ENCODE data around the gene RNF167.

The RNF167 gene

DNA sequence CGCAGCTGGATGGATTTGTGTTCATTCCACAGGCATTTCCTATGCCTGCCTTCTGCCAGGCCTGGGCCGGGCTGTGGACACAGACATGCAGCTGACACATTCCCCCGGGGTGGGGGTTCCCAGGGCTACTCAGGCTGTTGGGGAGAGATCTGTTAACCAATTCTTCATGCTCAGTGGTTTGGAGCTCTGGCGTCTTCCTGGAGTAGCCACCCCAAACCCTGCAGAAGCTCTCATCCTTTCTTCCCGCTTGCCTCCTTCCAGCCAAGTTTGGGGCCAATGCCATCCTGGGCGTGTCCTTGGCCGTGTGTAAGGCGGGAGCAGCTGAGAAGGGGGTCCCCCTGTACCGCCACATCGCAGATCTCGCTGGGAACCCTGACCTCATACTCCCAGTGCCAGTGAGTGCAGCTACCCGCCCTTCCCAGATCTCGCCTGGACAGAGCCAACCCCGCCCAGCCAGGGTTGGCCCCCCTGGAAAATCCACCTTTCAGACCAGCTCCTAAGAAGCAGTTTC is 13.4 kb downstream of the RNF167 start:
- DNase-seq (ENCODE audit: low read depth) = no peak
- no peak overlapping the region for H3K4me3 ChIP-seq (ENCODE audit: control insufficient read depth, low read depth, low read length)
- TF ChIP-seq, protein P1, sequence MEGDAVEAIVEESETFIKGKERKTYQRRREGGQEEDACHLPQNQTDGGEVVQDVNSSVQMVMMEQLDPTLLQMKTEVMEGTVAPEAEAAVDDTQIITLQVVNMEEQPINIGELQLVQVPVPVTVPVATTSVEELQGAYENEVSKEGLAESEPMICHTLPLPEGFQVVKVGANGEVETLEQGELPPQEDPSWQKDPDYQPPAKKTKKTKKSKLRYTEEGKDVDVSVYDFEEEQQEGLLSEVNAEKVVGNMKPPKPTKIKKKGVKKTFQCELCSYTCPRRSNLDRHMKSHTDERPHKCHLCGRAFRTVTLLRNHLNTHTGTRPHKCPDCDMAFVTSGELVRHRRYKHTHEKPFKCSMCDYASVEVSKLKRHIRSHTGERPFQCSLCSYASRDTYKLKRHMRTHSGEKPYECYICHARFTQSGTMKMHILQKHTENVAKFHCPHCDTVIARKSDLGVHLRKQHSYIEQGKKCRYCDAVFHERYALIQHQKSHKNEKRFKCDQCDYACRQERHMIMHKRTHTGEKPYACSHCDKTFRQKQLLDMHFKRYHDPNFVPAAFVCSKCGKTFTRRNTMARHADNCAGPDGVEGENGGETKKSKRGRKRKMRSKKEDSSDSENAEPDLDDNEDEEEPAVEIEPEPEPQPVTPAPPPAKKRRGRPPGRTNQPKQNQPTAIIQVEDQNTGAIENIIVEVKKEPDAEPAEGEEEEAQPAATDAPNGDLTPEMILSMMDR (conservative IDR thresholded peaks at IDR 0.05; ENCODE audit: control insufficient read depth, insufficient read depth, low read depth, low read length) = no peak

DNA sequence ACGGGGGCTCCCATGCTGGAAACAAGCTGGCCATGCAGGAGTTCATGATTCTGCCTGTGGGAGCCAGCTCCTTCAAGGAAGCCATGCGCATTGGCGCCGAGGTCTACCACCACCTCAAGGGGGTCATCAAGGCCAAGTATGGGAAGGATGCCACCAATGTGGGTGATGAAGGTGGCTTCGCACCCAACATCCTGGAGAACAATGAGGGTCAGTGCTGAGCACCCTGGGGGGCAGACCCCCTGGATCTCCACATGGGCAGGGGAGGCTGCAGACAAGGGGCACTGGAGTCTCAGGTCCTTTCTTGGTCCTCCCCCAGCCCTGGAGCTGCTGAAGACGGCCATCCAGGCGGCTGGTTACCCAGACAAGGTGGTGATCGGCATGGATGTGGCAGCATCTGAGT is 15.0 kb downstream of the RNF167 start:
- H3K4me3 ChIP-seq (ENCODE audit: control insufficient read depth, low read depth, low read length) = no peak overlapping the region
- no peak for DNase-seq (ENCODE audit: low read depth)
- TF ChIP-seq, protein P1 (conservative IDR thresholded peaks at IDR 0.05; ENCODE audit: control insufficient read depth, insufficient read depth, low read depth, low read length) = no peak

DNA sequence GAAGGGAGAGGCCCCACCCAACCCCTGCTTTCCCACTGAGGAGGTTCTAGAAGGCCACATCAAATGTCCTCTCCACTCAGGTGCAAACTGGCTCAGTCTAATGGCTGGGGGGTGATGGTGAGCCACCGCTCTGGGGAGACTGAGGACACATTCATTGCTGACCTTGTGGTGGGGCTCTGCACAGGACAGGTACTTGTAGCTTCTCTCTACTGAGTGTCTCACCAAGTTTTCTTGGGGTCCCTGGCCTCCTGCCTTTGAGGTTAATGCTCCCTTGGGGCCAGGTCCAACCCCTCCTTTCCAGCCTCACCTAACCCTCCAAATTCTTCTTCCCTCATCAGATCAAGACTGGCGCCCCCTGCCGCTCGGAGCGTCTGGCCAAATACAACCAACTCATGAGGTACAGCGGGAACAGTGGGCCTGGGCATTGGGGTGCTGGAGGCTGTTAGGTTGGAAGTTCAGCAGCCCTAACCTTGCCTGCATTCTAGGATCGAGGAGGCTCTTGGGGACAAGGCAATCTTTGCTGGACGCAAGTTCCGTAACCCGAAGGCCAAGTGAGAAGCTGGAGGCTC is 16.5 kb downstream of the RNF167 start:
- no peak for DNase-seq (ENCODE audit: low read depth)

DNA sequence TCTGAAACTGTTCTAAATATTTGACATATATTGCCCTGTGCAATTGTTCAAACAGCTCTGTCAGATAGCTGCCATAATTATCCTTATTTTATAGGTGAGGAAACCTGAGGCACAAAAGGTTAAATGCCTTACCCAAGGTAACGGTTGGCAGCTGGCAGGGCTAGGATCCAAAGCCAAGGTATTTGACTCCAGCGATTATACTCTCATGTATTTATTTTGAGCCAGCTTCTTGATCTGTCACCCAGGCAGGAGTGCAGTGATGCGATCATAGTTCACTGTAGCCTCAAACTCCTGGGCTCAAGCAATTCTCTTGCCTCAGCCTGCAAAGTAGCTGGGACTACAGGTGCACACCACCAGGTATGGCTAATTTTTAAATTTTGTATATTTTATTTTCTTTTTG is 18.0 kb downstream of the RNF167 start:
- H3K4me3 ChIP-seq (ENCODE audit: control insufficient read depth, low read depth, low read length) = no peak overlapping the region
- TF ChIP-seq, protein P1 (conservative IDR thresholded peaks at IDR 0.05; ENCODE audit: control insufficient read depth, insufficient read depth, low read depth, low read length) = no peak
- no peak for DNase-seq (ENCODE audit: low read depth)

More for the DNA sequence above, 16.5 kb downstream of the RNF167 start:
- no peak overlapping the region for H3K4me3 ChIP-seq (ENCODE audit: control insufficient read depth, low read depth, low read length)
- TF ChIP-seq, protein P1 (conservative IDR thresholded peaks at IDR 0.05; ENCODE audit: control insufficient read depth, insufficient read depth, low read depth, low read length) = peak; percentile 33

DNA sequence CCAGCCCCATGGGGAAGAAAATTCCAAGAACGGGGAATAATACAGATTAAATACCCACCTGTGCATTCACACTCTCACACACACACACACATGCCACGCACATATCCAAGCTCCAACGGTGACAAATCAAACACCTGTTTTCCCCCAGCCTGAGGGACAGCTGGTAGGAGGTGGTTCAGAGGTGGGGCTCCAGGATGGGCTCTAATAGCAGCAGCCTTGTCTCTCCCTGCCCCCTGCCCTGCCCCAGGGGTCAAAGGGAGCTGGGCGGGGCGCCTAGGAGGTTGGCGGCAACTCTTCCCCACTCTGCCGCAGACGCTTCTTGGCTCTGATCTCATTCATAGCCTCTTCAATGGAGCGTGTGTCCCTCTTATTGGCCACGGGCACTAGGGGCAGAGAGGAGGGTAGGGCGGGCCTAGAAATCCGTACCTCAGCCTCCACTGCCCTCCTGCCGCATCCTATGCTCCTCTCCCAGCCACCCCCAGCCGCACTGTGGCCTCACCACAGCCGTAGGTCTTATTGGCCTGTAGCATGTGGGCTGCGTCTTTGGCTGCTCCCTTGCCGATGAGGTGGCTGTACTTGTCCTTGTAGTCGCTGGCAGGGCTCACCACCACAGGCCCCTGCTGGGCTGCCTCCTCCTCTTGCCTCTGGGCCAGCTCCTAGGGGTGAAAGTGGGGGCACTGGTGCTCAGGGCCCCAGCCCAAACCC is 19.3 kb downstream of the RNF167 start:
- TF ChIP-seq, protein P1 (conservative IDR thresholded peaks at IDR 0.05; ENCODE audit: control insufficient read depth, insufficient read depth, low read depth, low read length) = no peak
- DNase-seq (ENCODE audit: low read depth) = no peak
- H3K4me3 ChIP-seq (ENCODE audit: control insufficient read depth, low read depth, low read length) = no peak overlapping the region

DNA sequence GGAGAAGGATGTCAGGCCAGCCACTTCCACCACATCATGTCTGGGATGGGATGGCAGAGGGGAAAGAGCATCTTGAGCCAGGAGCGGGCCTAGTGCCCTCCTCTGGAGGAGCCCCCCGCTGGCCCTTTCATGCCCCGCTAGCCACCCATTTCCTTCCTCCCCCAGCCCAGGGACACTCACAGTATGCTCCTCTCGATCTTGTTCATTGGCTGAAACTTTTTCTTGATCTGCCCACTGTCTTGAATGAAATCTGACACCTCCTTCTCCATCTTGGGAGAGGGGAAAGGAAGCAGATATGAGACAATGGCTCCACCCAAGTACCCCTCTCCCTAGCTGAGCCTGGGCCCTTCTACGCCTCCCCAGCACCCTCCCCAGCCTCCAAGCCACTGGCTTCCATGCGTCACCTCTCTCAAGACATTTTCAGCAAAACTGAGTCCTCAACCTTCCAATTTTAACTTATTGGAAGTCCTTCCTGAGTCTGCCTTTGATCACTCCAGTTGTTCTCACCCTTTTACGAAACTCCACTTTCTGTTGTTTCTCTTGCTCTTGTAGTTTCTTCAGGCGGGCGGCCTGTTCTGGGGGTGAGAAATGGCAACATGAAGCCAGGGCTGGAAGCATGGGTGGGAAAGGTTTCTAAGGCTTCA is 20.3 kb downstream of the RNF167 start:
- no peak overlapping the region for H3K4me3 ChIP-seq (ENCODE audit: control insufficient read depth, low read depth, low read length)
- TF ChIP-seq, protein P1 (conservative IDR thresholded peaks at IDR 0.05; ENCODE audit: control insufficient read depth, insufficient read depth, low read depth, low read length) = no peak
- DNase-seq (ENCODE audit: low read depth) = no peak
